ENCODE data around the gene MOK. TPM values are rescaled to one million over a fixed set of nuclear protein-coding genes. Genes with fewer than 3 reads are reported as not detected.

Gene MOK
- total RNA-seq, 1 experiment from 2014 or later, result 107 TPM

- CTCF ChIA-PET, result no interaction called here
- DNase-seq, result no peak
- TF ChIP-seq CTCF (IDR thresholded peaks at IDR 0.05; ENCODE audit: unreplicated experiment), result no peak
- H3K27me3 Mint-ChIP-seq (ENCODE audit: unreplicated experiment), result no peaks in the 10 kb centered on the region
- intact Hi-C loops (cut with micrococcal nuclease; ENCODE audit: unreplicated experiment), result no loop called here
- peaks cover 30% of the 10 kb centered on the region for H3K36me3 Mint-ChIP-seq (ENCODE audit: insufficient read depth, unreplicated experiment)
- H3K27ac Mint-ChIP-seq (ENCODE audit: unreplicated experiment), result no peak overlapping the region
- H3K9me3 Mint-ChIP-seq (ENCODE audit: low read depth, unreplicated experiment), result no peaks in the 10 kb centered on the region
- BruUV-seq (replicated peaks), result no TSS peak
- no peaks in the 10 kb centered on the region for H3K4me1 Mint-ChIP-seq (ENCODE audit: low read depth, unreplicated experiment)
- H3K4me3 Mint-ChIP-seq (ENCODE audit: low read depth, unreplicated experiment), result no peak overlapping the region
These were observed 39.1 kb upstream of the MOK start for GRCh38 chr14:102344084-102344483.

- BruUV-seq (replicated peaks), result no TSS peak
- intact Hi-C loops (cut with micrococcal nuclease; ENCODE audit: unreplicated experiment), result no loop called here
- Mint-ChIP-seq H3K27me3 (ENCODE audit: unreplicated experiment) (no peaks in the 10 kb centered on the region), H3K4me1 (ENCODE audit: low read depth, unreplicated experiment) (no peaks in the 10 kb centered on the region), H3K9me3 (ENCODE audit: low read depth, unreplicated experiment) (no peaks in the 10 kb centered on the region), H3K4me3 (ENCODE audit: low read depth, unreplicated experiment) (no peak overlapping the region), H3K27ac (ENCODE audit: unreplicated experiment) (no peak overlapping the region), H3K36me3 (ENCODE audit: insufficient read depth, unreplicated experiment) (peaks cover 36% of the 10 kb centered on the region)
- TF ChIP-seq CTCF (IDR thresholded peaks at IDR 0.05; ENCODE audit: unreplicated experiment), result no peak
- CTCF ChIA-PET, result no interaction called here
- no peak for DNase-seq
These were observed 37.3 kb upstream of the MOK start for GRCh38 chr14:102342238-102342637.

GRCh38 chr14:102341566-102341965, 36.6 kb upstream of the MOK start:
- CTCF ChIA-PET, result no interaction called here
- no TSS peak for BruUV-seq (replicated peaks)
- no peak for DNase-seq

GRCh38 chr14:102338724-102339123, 33.8 kb upstream of the MOK start:
- H3K9me3 Mint-ChIP-seq (ENCODE audit: low read depth, unreplicated experiment), result no peaks in the 10 kb centered on the region
- no peak overlapping the region for H3K27ac Mint-ChIP-seq (ENCODE audit: unreplicated experiment)
- no peaks in the 10 kb centered on the region for H3K27me3 Mint-ChIP-seq (ENCODE audit: unreplicated experiment)
- CTCF ChIA-PET, result no interaction called here
- no peak overlapping the region for H3K4me3 Mint-ChIP-seq (ENCODE audit: low read depth, unreplicated experiment)
- no TSS peak for BruUV-seq (replicated peaks)
- DNase-seq, result no peak
- H3K4me1 Mint-ChIP-seq (ENCODE audit: low read depth, unreplicated experiment), result no peaks in the 10 kb centered on the region
- peaks cover 49% of the 10 kb centered on the region for H3K36me3 Mint-ChIP-seq (ENCODE audit: insufficient read depth, unreplicated experiment)
- no peak for TF ChIP-seq CTCF (IDR thresholded peaks at IDR 0.05; ENCODE audit: unreplicated experiment)
- intact Hi-C loops (cut with micrococcal nuclease; ENCODE audit: unreplicated experiment), result no loop called here

More at GRCh38 chr14:102341566-102341965, 36.6 kb upstream of the MOK start:
- H3K36me3 Mint-ChIP-seq (ENCODE audit: insufficient read depth, unreplicated experiment), result peaks cover 41% of the 10 kb centered on the region
- TF ChIP-seq CTCF (IDR thresholded peaks at IDR 0.05; ENCODE audit: unreplicated experiment), result no peak
- intact Hi-C loops (cut with micrococcal nuclease; ENCODE audit: unreplicated experiment), result no loop called here
- H3K9me3 Mint-ChIP-seq (ENCODE audit: low read depth, unreplicated experiment), result no peaks in the 10 kb centered on the region
- no peak overlapping the region for H3K27ac Mint-ChIP-seq (ENCODE audit: unreplicated experiment)
- no peaks in the 10 kb centered on the region for H3K27me3 Mint-ChIP-seq (ENCODE audit: unreplicated experiment)
- no peak overlapping the region for H3K4me3 Mint-ChIP-seq (ENCODE audit: low read depth, unreplicated experiment)
- no peaks in the 10 kb centered on the region for H3K4me1 Mint-ChIP-seq (ENCODE audit: low read depth, unreplicated experiment)
